H9 (cell line): Measurements from ENCODE around the gene SLC35B1. TPM values are rescaled to one million over a fixed set of nuclear protein-coding genes. Genes with fewer than 3 reads are reported as not detected.

Source experiments
- DNase-seq: peaks from one replicate; pipeline ENCODE4 v3.0.0-alpha.2; 2017
- H2AFZ ChIP-seq: one replicate; pipeline ENCODE4 v1.6.1; 2013; ENCODE audit warnings: mild to moderate bottlenecking, low read length, control low read depth, moderate library complexity
- H2AK5ac ChIP-seq: 2 replicates; pipeline ENCODE4 v1.6.1; 2013; ENCODE audit warnings: low read length, control low read depth, mixed read lengths; ENCODE audit not compliant: insufficient read length
- H2BK120ac ChIP-seq: one replicate; pipeline ENCODE4 v1.6.1; 2013; ENCODE audit warnings: low read depth, mild to moderate bottlenecking, low read length, control low read depth, inconsistent platforms; ENCODE audit not compliant: poor library complexity, severe bottlenecking
- H2BK12ac ChIP-seq: 2 replicates; pipeline ENCODE4 v1.6.1; 2013; ENCODE audit warnings: low read length, control low read depth, mixed read lengths, low read depth; ENCODE audit not compliant: insufficient read length
- H2BK15ac ChIP-seq: 2 replicates; pipeline ENCODE4 v1.6.1; 2013; ENCODE audit warnings: low read depth, low read length, control low read depth
- H2BK20ac ChIP-seq: one replicate; pipeline ENCODE4 v1.6.1; 2013; ENCODE audit warnings: low read depth, mild to moderate bottlenecking, low read length, control low read depth, inconsistent platforms; ENCODE audit not compliant: poor library complexity, severe bottlenecking
- H2BK5ac ChIP-seq: 2 replicates; pipeline ENCODE4 v1.6.1; 2013; ENCODE audit warnings: low read length, control low read depth, mixed read lengths; ENCODE audit not compliant: insufficient read length
- H3K14ac ChIP-seq: 2 replicates; pipeline ENCODE4 v1.6.1; 2013; ENCODE audit warnings: low read length, control low read depth; ENCODE audit not compliant: insufficient read depth
- H3K18ac ChIP-seq: 2 replicates; pipeline ENCODE4 v1.6.1; 2013; ENCODE audit warnings: low read depth, mild to moderate bottlenecking, mixed read lengths, low read length, control low read depth; ENCODE audit not compliant: insufficient read length
- H3K23ac ChIP-seq: 2 replicates; pipeline ENCODE4 v1.6.1; 2013; ENCODE audit warnings: low read length, control low read depth, mixed read lengths, low read depth; ENCODE audit not compliant: insufficient read length
- H3K23me2 ChIP-seq: 2 replicates; pipeline ENCODE4 v1.6.1; 2013; ENCODE audit warnings: low read depth, mild to moderate bottlenecking, mixed read lengths, low read length, control low read depth; ENCODE audit not compliant: insufficient read length, poor library complexity, severe bottlenecking
- H3K27ac ChIP-seq: 2 replicates; pipeline ENCODE4 v1.5.1; 2013; ENCODE audit warnings: low read length, control low read depth, mixed read lengths, low read depth; ENCODE audit not compliant: insufficient read length
- H3K27me3 ChIP-seq: 2 replicates; pipeline ENCODE4 v1.6.1; 2013; ENCODE audit warnings: low read length, control low read depth, inconsistent platforms; ENCODE audit not compliant: insufficient read depth
- H3K4ac ChIP-seq: 2 replicates; pipeline ENCODE4 v1.6.1; 2013; ENCODE audit warnings: low read depth, mild to moderate bottlenecking, control low read depth, inconsistent platforms, low read length, moderate library complexity
- H3K4me1 ChIP-seq: 2 replicates; pipeline ENCODE4 v1.6.1; 2013; ENCODE audit warnings: low read length, control low read depth, inconsistent platforms; ENCODE audit not compliant: insufficient read depth
- H3K4me2 ChIP-seq: 2 replicates; pipeline ENCODE4 v1.6.1; 2013; ENCODE audit warnings: low read length, control low read depth, mixed read lengths; ENCODE audit not compliant: insufficient read length, insufficient read depth
- H3K56ac ChIP-seq: 2 replicates; pipeline ENCODE4 v1.6.1; 2013; ENCODE audit warnings: low read depth, mild to moderate bottlenecking, mixed read lengths, low read length, control low read depth; ENCODE audit not compliant: insufficient read length
- H3K79me1 ChIP-seq: 2 replicates; pipeline ENCODE4 v1.6.1; 2013; ENCODE audit warnings: low read depth, mild to moderate bottlenecking, moderate library complexity, low read length, control low read depth, inconsistent platforms; ENCODE audit not compliant: insufficient read depth, poor library complexity, severe bottlenecking
- H3K79me2 ChIP-seq: 2 replicates; pipeline ENCODE4 v1.6.1; 2013; ENCODE audit warnings: low read length, control low read depth, inconsistent platforms; ENCODE audit not compliant: insufficient read depth
- H3K9ac ChIP-seq: 2 replicates; pipeline ENCODE4 v1.6.1; 2013; ENCODE audit warnings: low read length, control low read depth, mixed read lengths; ENCODE audit not compliant: insufficient read length; ENCODE audit errors: extremely low read depth
- H3K9me3 ChIP-seq: one replicate; pipeline ENCODE4 v1.6.1; 2013; ENCODE audit warnings: low read depth, low read length, inconsistent platforms; ENCODE audit not compliant: control insufficient read depth
- H3T11ph ChIP-seq: one replicate; pipeline ENCODE4 v1.6.1; 2013; ENCODE audit warnings: mild to moderate bottlenecking, low read length, control low read depth, inconsistent platforms
- H4K20me1 ChIP-seq: one replicate; pipeline ENCODE4 v1.6.1; 2013; ENCODE audit not compliant: control insufficient read depth, insufficient read length, insufficient read depth
- H4K5ac ChIP-seq: 2 replicates; pipeline ENCODE4 v1.6.1; 2013; ENCODE audit warnings: low read depth, mild to moderate bottlenecking, mixed read lengths, low read length, control low read depth; ENCODE audit not compliant: insufficient read length
- H4K8ac ChIP-seq: replicated peaks from 2 replicates; pipeline ENCODE4 v1.6.1; 2013; ENCODE audit warnings: low read length, control low read depth, mixed read lengths, low read depth; ENCODE audit not compliant: insufficient read length
- H4K91ac ChIP-seq: 2 replicates; pipeline ENCODE4 v1.6.1; 2013; ENCODE audit warnings: low read depth, mild to moderate bottlenecking, moderate library complexity, mixed read lengths, low read length, control low read depth; ENCODE audit not compliant: insufficient read length
- H3K27ac Mint-ChIP-seq, 3 experiments: 2 replicates in 2 of 3; 3 replicates in 1 of 3; pipeline ENCODE4 v1.8.0; 2020 to 2021; ENCODE audit warnings: mixed read lengths in 3 of 3, mild to moderate bottlenecking in 1 of 3, moderate library complexity in 1 of 3
- H3K27me3 Mint-ChIP-seq: 2 replicates; pipeline ENCODE4 v1.8.0; 2021; ENCODE audit warnings: low read depth, mild to moderate bottlenecking, moderate library complexity, mixed read lengths
- H3K36me3 Mint-ChIP-seq, 3 experiments: 2 replicates in 2 of 3; 3 replicates in 1 of 3; pipeline ENCODE4 v1.8.0; 2020 to 2021; ENCODE audit warnings: low read depth in 3 of 3, mixed read lengths in 3 of 3; ENCODE audit not compliant: insufficient read depth in 1 of 3
- H3K4me1 Mint-ChIP-seq, 2 experiments: 2 replicates each; pipeline ENCODE4 v1.8.0; 2020; ENCODE audit warnings: mixed read lengths in 2 of 2
- H3K4me3 Mint-ChIP-seq, 2 experiments: 2 replicates in 1 of 2; 3 replicates in 1 of 2; pipeline ENCODE4 v1.8.0; 2020 to 2021; ENCODE audit warnings: mild to moderate bottlenecking in 2 of 2, mixed read lengths in 2 of 2, moderate library complexity in 1 of 2
- H3K9me3 Mint-ChIP-seq, 2 experiments: 2 replicates in 1 of 2; 3 replicates in 1 of 2; pipeline ENCODE4 v1.8.0; 2020; ENCODE audit warnings: mild to moderate bottlenecking in 2 of 2, mixed read lengths in 2 of 2, moderate library complexity in 1 of 2
- WGBS: extraction: QIAGEN DNeasy Blood & Tissue Kit; methylation state at CpG from one replicate; pipeline ENCODE4 v1.1.7; 2013; ENCODE audit warnings: missing lambda C conversion rate, low lambda C conversion rate, mixed read lengths; ENCODE audit not compliant: insufficient read length; ENCODE audit errors: extremely low coverage; 5-methylcytosine and 5-hydroxymethylcytosine counted together
- total RNA-seq: library from RNA; stranded (reverse); gene quantifications from 2 replicates; pipeline ENCODE4 v1.2.1, GENCODE V29; 2021
- TF ChIP-seq, protein P1 (sequence below): fragments of 200-600 bp; sonication (generic); conservative IDR thresholded peaks from 3 replicates; pipeline ENCODE4 v1.8.0; 2021; ENCODE audit warnings: antibody characterized with exemption, mild to moderate bottlenecking

Gene SLC35B1
- total RNA-seq, 1 experiment from 2014 or later = 58.9 TPM

DNA sequence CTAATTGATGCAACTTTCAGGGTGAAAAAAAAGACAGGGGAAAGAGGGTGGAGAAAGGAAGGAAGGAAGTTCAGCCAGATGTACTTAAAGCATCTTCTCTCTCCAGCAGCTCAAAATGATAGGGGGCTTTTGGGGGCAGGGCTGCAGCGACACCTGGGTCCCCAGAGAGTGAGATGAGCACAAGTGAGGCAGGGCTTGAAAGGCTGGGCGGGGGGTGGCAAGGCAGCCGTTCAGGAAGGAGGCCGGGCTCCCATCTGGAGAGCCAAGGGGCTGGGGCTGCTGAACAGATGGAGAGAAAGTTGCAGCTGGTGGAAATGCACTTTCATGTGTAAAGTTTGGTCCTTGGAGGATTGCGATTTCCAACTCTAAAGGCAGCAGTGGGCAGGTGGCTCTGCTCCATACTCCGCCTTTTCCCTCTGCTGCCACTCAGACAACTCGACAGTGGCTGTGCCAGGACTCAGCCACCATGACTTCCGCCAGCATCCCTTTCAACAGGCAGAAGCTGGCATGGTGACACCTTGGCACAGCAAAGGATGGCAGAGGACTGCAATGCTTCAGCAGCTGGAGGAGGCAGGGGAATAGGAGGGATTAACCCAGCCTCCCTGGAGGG is 7.7 kb downstream of the SLC35B1 start:
- no peak overlapping the region for H2BK15ac ChIP-seq
- no CpG with 5 or more reads among the region's 8 CpGs for WGBS
- no peak overlapping the region for H4K8ac ChIP-seq
- H3K79me2 ChIP-seq = no peaks in the 10 kb centered on the region
- no peaks in the 10 kb centered on the region for H3K79me1 ChIP-seq
- Mint-ChIP-seq H3K9me3 (no peaks in the 10 kb centered on the region), H3K27ac (no peak overlapping the region; a peak in 1 of 7 replicates), H3K36me3 (peaks cover 11 to 48% (median 43%) of the 10 kb centered on the region in 3 experiments; a peak in 6 of 7 replicates), H3K4me1 (peaks cover 3% of the 10 kb centered on the region in 2 experiments), H3K27me3 (peaks cover 3% of the 10 kb centered on the region), H3K4me3 (no peak overlapping the region)
- DNase-seq = no peak
- H3K23ac ChIP-seq = no peak overlapping the region
- H3K9me3 ChIP-seq = no peaks in the 10 kb centered on the region
- no peak overlapping the region for H3K27ac ChIP-seq
- H2AK5ac ChIP-seq = no peak overlapping the region
- no peak overlapping the region for H3K4ac ChIP-seq
- no peak overlapping the region for H2BK5ac ChIP-seq
- H3K23me2 ChIP-seq = peaks cover 3% of the 10 kb centered on the region
- H3K9ac ChIP-seq = no peak overlapping the region
- no peak overlapping the region for H3K56ac ChIP-seq
- H2AFZ ChIP-seq = no peak overlapping the region
- TF ChIP-seq, protein P1, sequence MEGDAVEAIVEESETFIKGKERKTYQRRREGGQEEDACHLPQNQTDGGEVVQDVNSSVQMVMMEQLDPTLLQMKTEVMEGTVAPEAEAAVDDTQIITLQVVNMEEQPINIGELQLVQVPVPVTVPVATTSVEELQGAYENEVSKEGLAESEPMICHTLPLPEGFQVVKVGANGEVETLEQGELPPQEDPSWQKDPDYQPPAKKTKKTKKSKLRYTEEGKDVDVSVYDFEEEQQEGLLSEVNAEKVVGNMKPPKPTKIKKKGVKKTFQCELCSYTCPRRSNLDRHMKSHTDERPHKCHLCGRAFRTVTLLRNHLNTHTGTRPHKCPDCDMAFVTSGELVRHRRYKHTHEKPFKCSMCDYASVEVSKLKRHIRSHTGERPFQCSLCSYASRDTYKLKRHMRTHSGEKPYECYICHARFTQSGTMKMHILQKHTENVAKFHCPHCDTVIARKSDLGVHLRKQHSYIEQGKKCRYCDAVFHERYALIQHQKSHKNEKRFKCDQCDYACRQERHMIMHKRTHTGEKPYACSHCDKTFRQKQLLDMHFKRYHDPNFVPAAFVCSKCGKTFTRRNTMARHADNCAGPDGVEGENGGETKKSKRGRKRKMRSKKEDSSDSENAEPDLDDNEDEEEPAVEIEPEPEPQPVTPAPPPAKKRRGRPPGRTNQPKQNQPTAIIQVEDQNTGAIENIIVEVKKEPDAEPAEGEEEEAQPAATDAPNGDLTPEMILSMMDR = no peak
- H2BK120ac ChIP-seq = no peak overlapping the region
- H4K20me1 ChIP-seq = no peaks in the 10 kb centered on the region
- H4K91ac ChIP-seq = no peak overlapping the region
- no peaks in the 10 kb centered on the region for H3K27me3 ChIP-seq
- no peak overlapping the region for H3K18ac ChIP-seq
- no peak overlapping the region for H3K4me2 ChIP-seq
- no peaks in the 10 kb centered on the region for H3K4me1 ChIP-seq
- H2BK20ac ChIP-seq = no peak overlapping the region
- H4K5ac ChIP-seq = no peak overlapping the region
- H3K14ac ChIP-seq = no peak overlapping the region; the same call in 1 of the 2 replicates
- H2BK12ac ChIP-seq = no peak overlapping the region
- no peak overlapping the region for H3T11ph ChIP-seq
